H9 (cell line): ENCODE results near the gene CCDC102B. TPM values are rescaled to one million over a fixed set of nuclear protein-coding genes. Genes with fewer than 3 reads are reported as not detected.

Experiments
- DNase-seq: peaks from one replicate; pipeline ENCODE4 v3.0.0-alpha.2; 2017
- H2AFZ ChIP-seq: one replicate; pipeline ENCODE4 v1.6.1; 2013; ENCODE audit warnings: mild to moderate bottlenecking, low read length, control low read depth, moderate library complexity
- H2AK5ac ChIP-seq: 2 replicates; pipeline ENCODE4 v1.6.1; 2013; ENCODE audit warnings: low read length, control low read depth, mixed read lengths; ENCODE audit not compliant: insufficient read length
- H2BK120ac ChIP-seq: one replicate; pipeline ENCODE4 v1.6.1; 2013; ENCODE audit warnings: low read depth, mild to moderate bottlenecking, low read length, control low read depth, inconsistent platforms; ENCODE audit not compliant: poor library complexity, severe bottlenecking
- H2BK12ac ChIP-seq: 2 replicates; pipeline ENCODE4 v1.6.1; 2013; ENCODE audit warnings: low read length, control low read depth, mixed read lengths, low read depth; ENCODE audit not compliant: insufficient read length
- H2BK15ac ChIP-seq: 2 replicates; pipeline ENCODE4 v1.6.1; 2013; ENCODE audit warnings: low read depth, low read length, control low read depth
- H2BK20ac ChIP-seq: one replicate; pipeline ENCODE4 v1.6.1; 2013; ENCODE audit warnings: low read depth, mild to moderate bottlenecking, low read length, control low read depth, inconsistent platforms; ENCODE audit not compliant: poor library complexity, severe bottlenecking
- H2BK5ac ChIP-seq: 2 replicates; pipeline ENCODE4 v1.6.1; 2013; ENCODE audit warnings: low read length, control low read depth, mixed read lengths; ENCODE audit not compliant: insufficient read length
- H3K14ac ChIP-seq: 2 replicates; pipeline ENCODE4 v1.6.1; 2013; ENCODE audit warnings: low read length, control low read depth; ENCODE audit not compliant: insufficient read depth
- H3K18ac ChIP-seq: 2 replicates; pipeline ENCODE4 v1.6.1; 2013; ENCODE audit warnings: low read depth, mild to moderate bottlenecking, mixed read lengths, low read length, control low read depth; ENCODE audit not compliant: insufficient read length
- H3K23ac ChIP-seq: 2 replicates; pipeline ENCODE4 v1.6.1; 2013; ENCODE audit warnings: low read length, control low read depth, mixed read lengths, low read depth; ENCODE audit not compliant: insufficient read length
- H3K23me2 ChIP-seq: 2 replicates; pipeline ENCODE4 v1.6.1; 2013; ENCODE audit warnings: low read depth, mild to moderate bottlenecking, mixed read lengths, low read length, control low read depth; ENCODE audit not compliant: insufficient read length, poor library complexity, severe bottlenecking
- H3K27ac ChIP-seq: 2 replicates; pipeline ENCODE4 v1.5.1; 2013; ENCODE audit warnings: low read length, control low read depth, mixed read lengths, low read depth; ENCODE audit not compliant: insufficient read length
- H3K27me3 ChIP-seq: 2 replicates; pipeline ENCODE4 v1.6.1; 2013; ENCODE audit warnings: low read length, control low read depth, inconsistent platforms; ENCODE audit not compliant: insufficient read depth
- H3K4ac ChIP-seq: 2 replicates; pipeline ENCODE4 v1.6.1; 2013; ENCODE audit warnings: low read depth, mild to moderate bottlenecking, control low read depth, inconsistent platforms, low read length, moderate library complexity
- H3K4me1 ChIP-seq: 2 replicates; pipeline ENCODE4 v1.6.1; 2013; ENCODE audit warnings: low read length, control low read depth, inconsistent platforms; ENCODE audit not compliant: insufficient read depth
- H3K4me2 ChIP-seq: 2 replicates; pipeline ENCODE4 v1.6.1; 2013; ENCODE audit warnings: low read length, control low read depth, mixed read lengths; ENCODE audit not compliant: insufficient read length, insufficient read depth
- H3K56ac ChIP-seq: 2 replicates; pipeline ENCODE4 v1.6.1; 2013; ENCODE audit warnings: low read depth, mild to moderate bottlenecking, mixed read lengths, low read length, control low read depth; ENCODE audit not compliant: insufficient read length
- H3K79me1 ChIP-seq: 2 replicates; pipeline ENCODE4 v1.6.1; 2013; ENCODE audit warnings: low read depth, mild to moderate bottlenecking, moderate library complexity, low read length, control low read depth, inconsistent platforms; ENCODE audit not compliant: insufficient read depth, poor library complexity, severe bottlenecking
- H3K79me2 ChIP-seq: 2 replicates; pipeline ENCODE4 v1.6.1; 2013; ENCODE audit warnings: low read length, control low read depth, inconsistent platforms; ENCODE audit not compliant: insufficient read depth
- H3K9ac ChIP-seq: 2 replicates; pipeline ENCODE4 v1.6.1; 2013; ENCODE audit warnings: low read length, control low read depth, mixed read lengths; ENCODE audit not compliant: insufficient read length; ENCODE audit errors: extremely low read depth
- H3K9me3 ChIP-seq: one replicate; pipeline ENCODE4 v1.6.1; 2013; ENCODE audit warnings: low read depth, low read length, inconsistent platforms; ENCODE audit not compliant: control insufficient read depth
- H3T11ph ChIP-seq: one replicate; pipeline ENCODE4 v1.6.1; 2013; ENCODE audit warnings: mild to moderate bottlenecking, low read length, control low read depth, inconsistent platforms
- H4K20me1 ChIP-seq: one replicate; pipeline ENCODE4 v1.6.1; 2013; ENCODE audit not compliant: control insufficient read depth, insufficient read length, insufficient read depth
- H4K5ac ChIP-seq: 2 replicates; pipeline ENCODE4 v1.6.1; 2013; ENCODE audit warnings: low read depth, mild to moderate bottlenecking, mixed read lengths, low read length, control low read depth; ENCODE audit not compliant: insufficient read length
- H4K8ac ChIP-seq: replicated peaks from 2 replicates; pipeline ENCODE4 v1.6.1; 2013; ENCODE audit warnings: low read length, control low read depth, mixed read lengths, low read depth; ENCODE audit not compliant: insufficient read length
- H4K91ac ChIP-seq: 2 replicates; pipeline ENCODE4 v1.6.1; 2013; ENCODE audit warnings: low read depth, mild to moderate bottlenecking, moderate library complexity, mixed read lengths, low read length, control low read depth; ENCODE audit not compliant: insufficient read length
- H3K27ac Mint-ChIP-seq, 3 experiments: 2 replicates in 2 of 3; 3 replicates in 1 of 3; pipeline ENCODE4 v1.8.0; 2020 to 2021; ENCODE audit warnings: mixed read lengths in 3 of 3, mild to moderate bottlenecking in 1 of 3, moderate library complexity in 1 of 3
- H3K27me3 Mint-ChIP-seq: 2 replicates; pipeline ENCODE4 v1.8.0; 2021; ENCODE audit warnings: low read depth, mild to moderate bottlenecking, moderate library complexity, mixed read lengths
- H3K36me3 Mint-ChIP-seq, 3 experiments: 2 replicates in 2 of 3; 3 replicates in 1 of 3; pipeline ENCODE4 v1.8.0; 2020 to 2021; ENCODE audit warnings: low read depth in 3 of 3, mixed read lengths in 3 of 3; ENCODE audit not compliant: insufficient read depth in 1 of 3
- H3K4me1 Mint-ChIP-seq, 2 experiments: 2 replicates each; pipeline ENCODE4 v1.8.0; 2020; ENCODE audit warnings: mixed read lengths in 2 of 2
- H3K4me3 Mint-ChIP-seq, 2 experiments: 2 replicates in 1 of 2; 3 replicates in 1 of 2; pipeline ENCODE4 v1.8.0; 2020 to 2021; ENCODE audit warnings: mild to moderate bottlenecking in 2 of 2, mixed read lengths in 2 of 2, moderate library complexity in 1 of 2
- H3K9me3 Mint-ChIP-seq, 2 experiments: 2 replicates in 1 of 2; 3 replicates in 1 of 2; pipeline ENCODE4 v1.8.0; 2020; ENCODE audit warnings: mild to moderate bottlenecking in 2 of 2, mixed read lengths in 2 of 2, moderate library complexity in 1 of 2
- CTCF ChIP-seq: fragments of 200-600 bp; sonication (generic); conservative IDR thresholded peaks from 3 replicates; pipeline ENCODE4 v1.8.0; 2021; ENCODE audit warnings: antibody characterized with exemption, mild to moderate bottlenecking
- total RNA-seq: library from RNA; stranded (reverse); gene quantifications from 2 replicates; pipeline ENCODE4 v1.2.1, GENCODE V29; 2021

Gene CCDC102B
- total RNA-seq, 1 experiment from 2014 or later = 1.2 TPM

- Histone ChIP-seq H2BK20ac (no peak overlapping the region), H3K27ac (no peak overlapping the region), H3K79me2 (no peaks in the 10 kb centered on the region), H2BK12ac (no peak overlapping the region), H2BK120ac (no peak overlapping the region), H3K9me3 (no peaks in the 10 kb centered on the region), H3K79me1 (no peaks in the 10 kb centered on the region), H3T11ph (no peak overlapping the region), H3K9ac (no peak overlapping the region), H3K18ac (no peak overlapping the region), H2AFZ (no peak overlapping the region), H2AK5ac (no peak overlapping the region), H3K4ac (no peak overlapping the region), H3K14ac (no peak overlapping the region), H4K8ac (no peak overlapping the region), H3K4me1 (no peaks in the 10 kb centered on the region), H2BK5ac (no peak overlapping the region), H3K23ac (no peak overlapping the region), H4K5ac (no peak overlapping the region), H2BK15ac (no peak overlapping the region), H3K56ac (no peak overlapping the region), H3K23me2 (no peaks in the 10 kb centered on the region), H3K27me3 (no peaks in the 10 kb centered on the region), H3K4me2 (no peak overlapping the region), H4K20me1 (no peaks in the 10 kb centered on the region), H4K91ac (no peak overlapping the region)
- no peak overlapping the region for H3K4me3 Mint-ChIP-seq
- H3K9me3 Mint-ChIP-seq = no peaks in the 10 kb centered on the region
- H3K27me3 Mint-ChIP-seq = no peaks in the 10 kb centered on the region
- peaks cover 4 to 8% of the 10 kb centered on the region in 2 experiments for H3K4me1 Mint-ChIP-seq
- H3K36me3 Mint-ChIP-seq = no peaks in the 10 kb centered on the region
- DNase-seq = no peak
- TF ChIP-seq CTCF = no peak
- H3K27ac Mint-ChIP-seq = 0 out of 7 replicates have a peak overlapping the region, but pooled peaks of 1 of the 3 experiments have one; percentile 44
Measured at GRCh38 chr18:68841301-68841700, 43.4 kb downstream of the CCDC102B start.
